Glomerular endothelial cell (primary cell): ENCODE results near the gene STAT2. TPM values are rescaled to one million over a fixed set of nuclear protein-coding genes. Genes with fewer than 3 reads are reported as not detected.
"Not testable (repeated sequence)": the region's sequence is repeated elsewhere in the genome, so short reads cannot be mapped to it uniquely, and the experiment has no call there.

Source experiments
- DNase-seq: peaks from one replicate; pipeline ENCODE4 v3.0.0-alpha.2; 2011; ENCODE audit warnings: low read depth, low spot score; ENCODE audit errors: extremely low read depth
- total RNA-seq: library from RNA; depleted of rRNA; stranded (reverse); fragments of >200 nt; gene quantifications from 2 replicates; pipeline ENCODE4 v1.2.3, GENCODE V29; 2015

Gene STAT2
- total RNA-seq, result 76.0 and 104 TPM in 2 replicates

DNA sequence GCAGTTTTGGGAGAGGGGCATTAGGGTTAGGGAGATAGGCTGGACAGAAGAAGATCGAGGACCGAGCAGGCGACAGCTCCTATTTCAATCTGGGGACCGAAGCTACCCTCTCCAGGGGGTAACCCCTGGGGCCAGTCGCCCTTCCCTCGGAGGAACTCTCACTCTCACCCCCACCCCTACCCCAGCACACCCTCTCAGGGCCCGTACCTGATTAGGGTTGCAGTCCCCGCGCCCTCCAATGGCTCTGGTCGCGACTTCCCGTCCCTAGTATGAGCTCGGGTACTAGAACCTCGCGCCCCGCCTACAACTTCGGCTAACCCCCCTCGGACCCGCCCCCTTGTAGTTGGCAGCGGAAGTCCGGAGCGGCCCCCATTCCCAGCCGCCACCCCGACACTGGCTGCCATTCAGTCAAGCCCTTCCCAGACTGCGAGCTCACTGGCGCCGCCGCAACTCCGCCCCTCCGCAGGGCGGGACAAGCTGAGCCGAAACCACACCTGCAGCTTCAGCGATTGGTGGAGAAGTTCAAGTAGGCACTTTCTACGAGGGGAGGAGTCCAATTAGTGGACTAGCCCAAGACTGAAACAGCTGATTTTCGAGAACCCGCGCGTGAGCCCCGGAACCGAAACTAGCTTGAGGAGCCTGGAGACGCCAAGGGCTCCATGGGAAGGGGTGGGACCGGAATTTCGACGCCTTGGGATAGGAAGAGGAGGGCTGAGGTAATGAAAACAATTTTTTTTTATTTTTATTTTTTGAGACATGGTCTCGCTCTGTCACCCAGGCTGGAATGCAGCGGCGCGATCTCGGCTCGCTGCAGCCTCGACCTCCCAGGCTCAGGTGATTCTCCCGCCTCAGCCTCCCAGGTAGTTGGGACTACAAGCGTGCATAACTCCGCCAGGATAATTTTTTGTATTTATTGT, at the start of gene STAT2:
TSS of gene STAT2 (minus strand) at position 257 of the 917 bp plus-strand sequence. CDS start 3,536 bp downstream, outside the sequence.
- DNase-seq, result peak; percentile 100

DNA sequence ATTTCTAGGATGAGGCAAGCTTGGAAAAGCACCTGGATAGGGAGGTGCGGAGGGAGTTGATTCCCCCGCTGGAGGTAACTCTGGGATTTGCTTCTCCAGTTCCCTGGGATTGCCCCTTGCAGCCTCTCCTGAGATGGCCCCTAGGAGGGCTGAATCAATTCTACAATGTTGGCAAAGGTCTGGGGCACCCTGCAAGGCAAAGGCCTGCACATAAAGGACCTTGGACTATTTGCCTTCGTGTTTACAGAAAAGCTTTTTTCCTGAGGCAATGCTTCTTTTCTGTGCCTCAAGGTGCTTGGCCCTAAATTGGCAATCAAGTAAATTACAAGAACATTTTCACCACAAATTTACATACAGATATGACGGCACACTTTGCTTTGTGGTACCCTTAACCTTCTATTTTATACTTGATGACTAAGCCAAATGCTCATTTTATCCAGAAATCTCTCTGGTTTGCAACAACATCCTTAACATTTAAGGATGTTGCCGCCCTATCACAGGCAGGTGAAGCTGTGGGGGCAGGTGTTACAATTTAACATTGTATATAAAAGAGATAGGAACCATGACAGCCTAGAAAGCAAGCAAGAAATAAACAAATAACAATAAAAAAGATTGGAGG, 49.0 kb upstream of the STAT2 start:
- DNase-seq, result no peak

DNA sequence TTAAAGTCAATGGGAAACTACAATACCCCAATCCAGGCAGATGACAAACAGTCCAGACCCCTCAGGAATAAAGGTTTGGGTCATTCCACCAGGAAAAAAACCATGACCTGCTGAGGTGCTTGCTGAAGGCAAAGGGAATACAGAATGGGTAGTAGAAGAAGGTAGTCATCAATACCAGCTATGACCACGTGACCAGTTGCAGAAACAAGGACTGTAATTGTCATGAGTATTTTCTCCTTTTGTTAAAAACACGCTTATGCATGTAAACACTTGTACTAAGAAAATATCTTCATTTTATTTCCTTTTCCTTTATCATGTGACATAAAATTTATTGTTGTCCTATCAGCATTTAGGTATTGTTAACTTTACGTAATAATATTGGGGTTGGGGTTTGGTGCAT, 44.3 kb upstream of the STAT2 start:
- DNase-seq, result not testable (repeated sequence)

DNA sequence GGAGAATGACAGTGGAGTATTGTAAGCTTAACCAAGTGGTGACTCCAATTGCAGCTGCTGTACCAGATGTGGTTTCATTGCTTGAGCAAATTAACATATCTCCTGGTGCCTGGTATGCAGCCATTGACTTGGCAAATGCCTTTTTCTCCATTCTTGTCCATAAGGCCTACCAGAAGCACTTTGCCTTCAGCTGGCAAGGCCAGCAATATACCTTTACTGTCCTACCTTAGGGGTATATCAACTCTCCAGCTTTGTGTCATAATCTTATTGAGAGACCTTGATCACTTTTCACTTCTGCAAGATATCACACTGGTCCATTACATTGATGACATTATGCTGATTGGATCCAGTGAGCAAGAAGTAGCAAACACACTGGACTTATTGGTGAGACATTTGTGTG, 41.7 kb upstream of the STAT2 start:
- not testable (repeated sequence) for DNase-seq

DNA sequence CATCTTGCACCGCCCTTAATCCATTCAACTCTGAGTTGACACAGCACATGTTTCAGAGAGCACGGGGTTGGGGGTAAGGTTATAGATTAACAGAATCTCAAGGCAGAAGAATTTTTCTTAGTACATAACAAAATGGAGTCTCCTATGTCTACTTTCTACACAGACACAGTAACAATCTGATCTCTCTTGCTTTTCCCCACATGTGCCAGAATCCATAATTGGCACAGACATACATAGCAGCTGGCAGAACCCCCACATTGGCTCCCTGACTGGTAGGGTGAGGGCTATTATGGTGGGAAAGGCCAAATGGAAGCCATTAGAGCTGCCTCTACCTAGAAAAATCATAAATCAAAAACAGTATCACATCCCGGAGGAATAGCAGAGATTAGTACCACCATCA, 41.2 kb upstream of the STAT2 start:
- DNase-seq, result not testable (repeated sequence)

DNA sequence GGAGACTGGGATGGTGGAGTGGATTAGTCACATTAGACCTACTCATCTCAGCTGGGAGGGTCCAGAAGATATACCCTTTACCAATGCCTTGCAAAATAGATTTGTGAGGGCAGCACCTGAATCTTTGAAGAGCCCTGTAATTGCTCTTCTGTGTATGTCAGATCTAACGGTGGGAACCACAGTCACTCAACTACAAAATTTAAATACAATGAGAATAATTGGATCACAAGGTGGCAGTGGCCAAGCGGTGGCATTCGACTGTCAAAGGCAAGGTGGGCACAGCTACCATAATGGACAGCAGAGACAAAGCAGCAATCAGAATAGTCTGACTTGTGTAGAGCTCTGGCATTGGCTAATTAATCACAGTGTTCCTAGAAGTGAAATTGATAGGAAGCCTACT, 39.6 kb upstream of the STAT2 start:
- not testable (repeated sequence) for DNase-seq

DNA sequence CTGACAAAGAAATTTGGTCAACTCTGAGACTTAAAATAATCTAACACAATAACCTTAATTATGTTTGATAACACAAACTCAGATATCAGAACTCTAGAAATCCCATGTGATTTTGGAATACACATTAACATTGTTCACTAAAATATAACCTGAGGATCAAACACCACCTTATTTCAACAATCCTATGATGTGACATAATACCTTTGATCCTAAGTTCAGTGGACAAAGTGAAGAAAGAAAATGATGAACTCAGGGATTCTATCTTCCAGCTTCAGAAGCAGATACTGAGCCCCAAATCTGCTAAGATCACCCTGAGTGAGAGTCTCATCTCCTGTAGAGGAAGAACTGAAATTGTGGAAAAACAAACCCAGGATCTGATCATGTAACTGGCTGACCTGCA, 38.4 kb upstream of the STAT2 start:
- no peak for DNase-seq

DNA sequence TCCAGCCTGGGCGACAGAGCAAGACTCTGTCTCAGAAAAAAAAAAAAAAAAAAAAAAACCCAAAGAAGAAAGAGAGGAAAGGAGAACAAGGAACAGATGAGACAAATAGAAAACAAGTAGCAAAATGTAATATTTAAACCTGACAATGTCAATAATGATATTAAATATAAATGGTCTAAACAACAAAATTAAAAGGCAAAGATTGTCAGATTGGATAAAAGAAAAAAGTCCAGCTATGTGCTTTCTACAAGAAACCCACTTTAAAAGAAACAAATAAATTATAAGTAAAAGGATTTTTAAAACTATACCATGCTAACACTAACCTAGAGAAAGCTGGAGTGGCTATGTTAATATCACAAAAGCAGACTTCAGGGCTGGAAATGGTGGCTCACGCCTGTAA, 32.4 kb upstream of the STAT2 start:
- no peak for DNase-seq

DNA sequence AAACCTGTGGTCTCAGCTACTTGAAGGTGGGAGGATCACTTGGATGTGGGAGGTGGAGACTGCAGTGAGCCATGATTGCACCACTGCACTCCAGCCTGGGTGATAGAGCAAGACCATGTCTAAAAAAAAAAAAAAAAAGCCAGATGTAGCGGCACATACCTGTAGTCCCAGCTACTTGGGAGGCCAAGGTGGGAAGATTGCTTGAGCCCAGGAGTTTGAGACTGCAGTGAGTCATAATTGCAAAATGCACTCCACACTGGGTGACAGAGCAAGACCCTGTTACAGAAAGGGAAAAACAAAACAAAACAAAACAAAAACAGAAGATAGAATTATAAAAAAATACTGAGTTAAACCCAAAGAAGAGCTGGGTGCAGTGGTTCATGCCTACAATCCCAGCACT, 31.8 kb upstream of the STAT2 start:
- DNase-seq, result no peak

DNA sequence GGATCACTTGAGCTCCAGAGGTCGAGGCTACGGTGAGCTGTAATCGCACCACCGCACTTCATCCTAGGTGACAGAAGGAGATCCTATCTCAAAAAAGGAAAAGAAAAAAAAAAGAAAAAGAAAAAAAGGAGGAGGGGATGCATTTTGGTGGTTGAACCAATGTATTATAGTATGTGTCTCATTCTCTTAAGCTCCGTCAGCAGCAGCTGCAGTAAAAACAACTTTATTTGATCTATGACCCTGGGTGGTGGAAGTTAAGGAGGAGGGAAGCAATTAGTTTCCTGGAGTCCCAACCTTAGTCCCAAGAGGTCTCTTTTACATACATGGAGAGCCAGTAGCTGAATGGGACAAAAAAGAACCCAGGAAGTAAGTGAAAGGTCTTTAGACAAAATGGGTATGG, 29.5 kb upstream of the STAT2 start:
- DNase-seq, result no peak

DNA sequence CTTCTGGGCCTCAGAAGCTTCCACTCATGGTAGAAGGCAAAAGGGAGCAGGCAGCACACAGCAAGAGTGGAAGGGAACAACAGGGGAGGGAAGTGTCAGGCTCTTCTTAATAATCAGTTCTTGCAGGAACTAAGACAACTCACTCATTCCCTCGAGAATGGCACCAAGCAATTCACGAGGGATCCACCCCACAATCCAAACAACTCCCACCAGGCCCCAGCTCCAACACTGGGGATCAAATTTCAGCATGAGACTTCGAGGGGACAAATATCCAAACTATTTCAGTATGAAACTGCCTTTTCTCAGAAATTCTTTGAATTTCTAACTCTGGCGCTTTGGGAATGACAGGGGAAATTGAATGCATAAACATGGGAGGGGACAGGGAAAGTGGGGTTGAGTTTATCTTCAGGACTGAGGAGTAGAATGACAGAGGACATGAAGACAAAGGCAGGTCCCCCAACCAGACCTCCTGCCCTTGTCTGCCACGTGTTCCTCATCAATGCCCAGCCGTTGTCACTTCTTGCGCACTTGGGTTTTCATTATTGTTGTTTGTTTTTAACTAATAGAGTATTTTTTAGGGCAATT, 27.3 kb upstream of the STAT2 start:
- no peak for DNase-seq

DNA sequence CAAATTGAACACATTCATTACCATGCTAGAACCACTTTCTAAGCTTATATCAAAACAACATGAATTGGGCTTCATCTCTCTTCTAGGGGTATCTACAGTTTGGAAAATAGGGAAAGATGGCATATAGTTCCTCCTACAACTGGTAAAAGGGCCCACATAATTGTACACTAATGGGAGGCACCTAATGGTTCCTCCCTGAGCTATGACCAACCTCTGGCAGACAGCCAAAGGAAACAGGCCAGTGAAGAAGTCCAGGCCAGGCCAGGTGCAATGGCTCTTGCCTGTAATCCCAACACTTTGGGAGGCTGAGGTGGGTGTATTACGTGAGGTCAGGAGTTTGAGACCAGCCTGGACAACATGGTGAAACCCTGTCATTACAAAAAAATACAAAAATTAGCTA, 26.0 kb upstream of the STAT2 start:
- DNase-seq, result no peak

DNA sequence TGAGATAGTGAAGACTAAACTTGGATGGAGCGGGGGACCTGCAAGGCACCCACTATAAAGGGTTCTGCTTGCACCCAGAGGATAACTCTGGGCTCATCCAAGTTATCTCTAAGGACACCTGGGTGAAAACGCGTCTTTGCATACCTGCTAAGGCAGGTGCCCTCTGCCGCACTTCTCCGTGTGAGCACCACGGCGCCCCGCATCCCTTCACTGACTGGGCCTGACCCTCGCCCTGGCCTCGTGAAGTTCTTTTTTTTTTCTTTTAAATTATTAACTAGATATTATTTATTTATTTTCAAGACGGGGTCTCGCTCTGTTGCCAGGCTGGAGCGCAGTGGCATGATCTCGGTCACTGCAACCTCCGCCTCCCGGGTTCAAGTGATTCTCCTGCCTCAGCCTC, 22.7 kb upstream of the STAT2 start:
- DNase-seq, result no peak

DNA sequence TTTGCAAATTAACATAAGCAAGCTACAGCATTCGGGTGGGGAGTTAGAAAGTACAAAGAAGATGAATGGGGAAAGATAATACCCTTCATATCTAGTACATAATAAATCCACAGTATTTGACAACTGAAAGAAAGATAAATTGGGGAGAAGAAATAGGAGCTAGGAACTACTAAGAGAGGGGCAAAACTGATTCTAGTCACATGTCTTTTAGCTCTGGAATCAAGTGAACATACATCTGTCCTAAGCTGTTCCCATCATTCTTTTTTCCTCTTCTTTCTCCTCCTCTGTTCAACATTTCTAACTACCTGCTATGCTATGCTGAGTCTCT, 18.0 kb upstream of the STAT2 start:
- DNase-seq, result no peak

DNA sequence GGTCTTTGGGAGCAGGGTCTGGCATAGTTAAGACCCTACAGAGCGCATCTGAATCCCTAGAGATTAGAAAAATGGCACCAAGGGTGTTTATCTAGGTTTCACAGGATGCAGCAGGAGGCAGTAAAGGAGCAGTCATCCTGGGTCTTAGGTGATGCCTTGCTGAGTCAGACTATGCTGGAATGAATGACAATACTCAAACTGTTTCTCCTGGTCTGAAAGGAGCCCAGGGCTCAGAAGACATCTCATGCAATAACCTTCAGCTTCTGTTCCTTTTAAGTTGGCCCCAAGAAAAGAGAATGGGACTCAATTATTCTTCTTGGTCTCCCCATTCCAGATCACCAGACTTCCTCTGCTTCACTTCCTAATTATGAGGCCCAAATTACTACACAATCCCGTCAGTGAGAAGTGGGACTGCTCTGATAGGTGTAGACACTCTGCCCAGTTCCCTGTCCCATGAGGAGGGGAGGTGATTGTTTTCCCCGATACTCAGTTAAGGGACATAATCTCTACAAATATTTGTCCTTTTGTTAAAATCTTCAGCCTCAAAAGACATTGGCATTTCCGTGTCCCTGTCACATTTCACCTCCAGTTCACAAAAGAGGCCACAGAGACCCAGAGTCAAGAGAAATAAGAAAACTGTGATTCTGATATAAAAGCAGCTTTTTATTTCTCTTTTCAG, 17.5 kb upstream of the STAT2 start:
- no peak for DNase-seq

DNA sequence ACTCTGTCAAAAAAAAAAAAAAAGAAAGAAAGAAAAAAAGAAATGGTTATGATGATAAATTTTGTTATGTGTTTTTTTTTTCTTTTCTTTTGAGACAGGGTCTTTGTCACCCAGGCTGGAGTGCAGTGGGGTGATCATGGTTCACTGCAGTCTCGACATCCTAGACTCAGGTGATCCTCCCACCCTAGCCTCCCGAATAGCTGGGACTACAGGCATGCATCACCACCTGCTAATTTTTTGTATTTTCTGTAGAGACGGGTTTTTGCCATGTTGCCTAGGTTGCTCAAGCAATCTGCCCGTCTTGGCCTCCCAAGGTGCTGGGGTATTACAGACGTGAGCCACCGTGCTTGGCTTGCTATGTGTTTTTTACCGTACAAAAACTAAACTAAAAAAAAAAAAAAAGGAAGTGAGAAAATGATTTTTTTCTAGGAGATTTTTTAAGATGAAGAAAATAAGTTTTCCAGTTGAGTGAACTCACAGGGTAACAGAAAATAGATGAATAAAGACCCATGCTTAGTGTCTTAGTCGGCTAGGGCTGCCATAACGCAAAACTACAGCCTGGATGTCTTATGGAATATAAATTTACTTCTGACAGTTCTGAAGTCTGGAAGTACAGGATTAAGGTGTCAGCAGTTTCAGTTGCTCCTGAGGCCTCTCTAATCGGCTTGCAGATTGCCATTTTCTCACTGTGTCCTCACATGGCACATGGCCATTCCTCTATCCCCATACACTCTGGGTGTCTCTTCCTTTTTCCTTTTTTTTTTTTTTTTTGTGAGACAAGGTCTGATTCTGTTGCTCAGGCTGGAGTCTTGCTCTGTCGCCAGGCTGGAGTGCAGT, 15.9 kb upstream of the STAT2 start:
- no peak for DNase-seq

DNA sequence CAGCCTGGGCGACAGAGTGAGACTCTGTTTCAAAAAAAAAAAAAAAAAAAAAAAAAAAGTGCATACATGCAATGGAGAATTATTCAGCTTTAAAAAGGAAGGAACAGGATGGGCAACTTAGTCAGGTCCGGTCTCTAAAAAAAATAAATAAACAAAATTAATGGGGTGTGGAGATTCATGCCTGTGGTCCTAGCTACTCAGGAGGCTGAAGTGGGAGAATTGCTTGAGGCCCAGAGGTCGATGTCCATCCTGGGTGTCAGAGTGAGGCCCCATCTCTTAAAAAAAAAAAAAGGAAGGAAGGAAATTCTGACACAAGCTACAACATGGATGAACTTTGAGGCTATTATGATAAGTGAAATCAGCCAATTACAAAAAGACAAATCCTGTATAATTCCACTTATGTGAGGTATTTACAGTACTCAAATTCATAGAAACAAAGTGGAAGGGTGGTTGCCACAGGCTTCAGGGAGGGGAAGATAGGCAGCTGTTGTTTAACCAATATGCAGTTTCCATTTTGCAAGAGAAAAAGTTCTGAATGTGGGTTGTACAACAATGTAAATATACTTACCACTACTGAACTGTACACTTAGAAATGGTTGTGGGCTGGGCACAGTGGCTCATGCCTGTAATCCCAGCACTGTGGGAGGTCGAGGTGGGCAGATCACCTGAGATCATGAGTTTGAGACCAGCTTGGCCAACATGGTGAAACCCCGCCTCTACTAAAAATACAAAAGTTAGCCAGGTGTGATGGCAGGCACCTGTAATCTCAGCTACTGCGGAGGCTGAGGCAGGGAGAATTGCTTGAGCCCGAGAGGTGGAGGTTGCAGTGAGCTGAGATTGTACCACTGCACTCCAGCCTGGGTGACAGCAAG, 15.1 kb upstream of the STAT2 start:
- DNase-seq, result no peak

DNA sequence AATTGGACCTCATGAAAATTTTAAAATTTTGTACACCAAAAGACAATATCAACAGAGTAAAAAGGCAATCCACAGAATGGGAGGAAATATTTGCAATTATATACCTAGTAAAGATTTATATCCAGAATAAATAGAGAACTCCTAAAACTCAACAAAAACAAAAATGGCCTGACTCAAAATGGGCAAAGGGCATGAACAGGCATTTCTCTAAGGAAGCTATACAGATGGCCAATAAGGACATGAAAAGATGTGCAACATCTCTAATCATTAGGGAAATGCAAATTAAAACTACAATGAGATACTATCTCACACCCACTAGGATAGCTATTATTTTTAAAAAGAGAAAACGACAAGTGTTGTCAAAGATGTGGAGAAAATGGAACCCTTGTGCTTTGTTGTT, 13.6 kb upstream of the STAT2 start:
- no peak for DNase-seq

DNA sequence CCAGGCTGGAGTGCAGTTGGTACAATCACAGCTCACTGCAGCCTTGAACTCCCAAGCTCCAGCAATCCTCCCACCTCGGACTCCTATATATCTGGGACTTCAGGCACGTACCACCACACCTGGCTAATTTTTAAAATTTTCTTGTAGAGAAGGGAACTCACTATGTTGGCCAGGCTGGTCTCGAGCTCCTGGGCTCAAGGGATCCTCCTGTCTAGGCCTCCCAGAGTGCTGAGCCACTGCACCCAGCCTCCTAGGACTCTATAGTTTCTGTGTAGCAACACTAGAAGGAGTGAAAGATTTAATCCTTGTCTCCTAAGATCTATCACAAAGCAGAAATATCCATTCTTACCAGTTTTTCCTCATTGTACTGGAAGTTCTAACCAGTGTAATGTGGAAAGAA, 7.0 kb upstream of the STAT2 start:
- DNase-seq, result no peak
